GM19395 (cell line): ENCODE results near the gene KRTAP5-7.
"Not testable (repeated sequence)": the region's sequence is repeated elsewhere in the genome, so short reads cannot be mapped to it uniquely, and the experiment has no call there.

Experiments used
- ATAC-seq: cut with Tn5 transposase; IDR thresholded peaks from one replicate; pipeline ENCODE4 v1.9.1; 2021; ENCODE audit warnings: mild to moderate bottlenecking, moderate library complexity; ENCODE audit not compliant: unreplicated experiment

The KRTAP5-7 gene

DNA sequence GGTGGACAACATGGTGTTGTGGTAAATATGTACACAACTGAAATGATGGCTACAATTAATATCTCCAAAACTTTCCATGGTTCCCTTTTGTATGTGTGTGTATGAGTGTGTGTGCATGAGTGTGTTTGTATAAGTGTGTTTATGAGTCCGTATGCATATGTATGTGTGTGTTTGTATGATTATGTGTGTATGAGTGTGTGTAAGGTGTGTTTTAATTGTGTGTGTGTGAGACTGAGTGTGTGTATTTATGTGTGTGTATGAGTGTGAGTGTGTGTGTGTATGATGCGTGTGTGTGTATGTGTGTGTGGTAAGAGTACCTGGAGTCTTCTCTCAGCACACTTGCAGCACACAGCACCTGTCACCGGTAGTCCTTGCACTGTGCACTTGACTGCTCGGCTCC is 29.0 kb downstream of the KRTAP5-7 start:
- no peak for ATAC-seq

DNA sequence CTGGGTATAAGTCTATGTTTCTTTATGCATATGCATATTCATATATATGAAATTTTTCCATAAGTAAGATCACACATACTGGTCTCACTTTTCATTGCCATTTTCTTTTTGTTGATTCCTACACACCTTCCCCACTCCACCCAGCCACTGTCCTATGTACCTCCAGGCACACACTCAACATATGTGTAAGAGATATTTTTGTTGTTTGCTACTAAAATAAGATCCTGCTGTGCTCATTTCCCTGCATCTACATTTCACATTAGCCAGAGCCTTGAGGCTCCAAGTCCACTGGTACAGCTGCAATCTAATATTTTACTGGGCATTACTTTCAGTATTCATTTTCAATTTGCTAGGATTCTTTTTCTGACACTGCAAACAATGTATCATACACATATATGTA is 30.2 kb downstream of the KRTAP5-7 start:
- no peak for ATAC-seq

DNA sequence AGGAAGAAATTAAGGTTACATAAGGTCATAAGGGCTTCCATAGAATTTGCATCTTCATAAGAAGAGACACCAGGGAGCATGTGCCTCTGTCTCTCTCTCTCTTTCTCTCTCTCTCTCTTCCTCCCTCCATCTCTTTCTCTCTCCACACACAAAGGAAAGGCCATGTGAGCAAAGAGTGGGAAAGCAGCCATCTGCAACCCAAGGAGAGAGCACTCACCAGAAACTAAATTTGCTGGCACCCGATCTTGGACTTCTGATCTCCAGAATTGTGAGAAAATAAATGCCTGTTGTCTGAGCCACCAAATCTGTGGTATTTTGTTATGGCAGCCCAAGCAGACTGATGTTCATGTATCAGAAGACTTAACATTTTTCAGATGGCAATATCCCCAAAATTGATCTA is 31.9 kb downstream of the KRTAP5-7 start:
- ATAC-seq: no peak

DNA sequence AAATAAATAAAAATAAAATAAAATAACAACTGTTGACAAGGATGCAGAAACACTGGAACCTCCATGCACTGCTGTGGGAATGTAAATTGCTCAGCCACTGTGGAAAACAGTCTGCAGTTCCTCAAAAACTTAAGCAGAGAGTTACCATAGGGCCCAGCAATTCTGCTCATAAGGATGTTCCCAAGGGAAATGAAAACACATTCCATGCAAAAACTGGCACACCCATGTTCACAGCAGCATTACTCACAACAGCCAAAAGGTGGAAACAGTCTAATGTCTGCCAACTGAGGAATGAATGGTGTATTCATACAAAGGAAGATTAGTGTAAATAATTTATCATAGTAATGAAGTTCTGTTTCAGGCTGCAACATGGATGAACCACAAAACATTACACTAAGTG is 35.1 kb downstream of the KRTAP5-7 start:
- ATAC-seq: no peak

DNA sequence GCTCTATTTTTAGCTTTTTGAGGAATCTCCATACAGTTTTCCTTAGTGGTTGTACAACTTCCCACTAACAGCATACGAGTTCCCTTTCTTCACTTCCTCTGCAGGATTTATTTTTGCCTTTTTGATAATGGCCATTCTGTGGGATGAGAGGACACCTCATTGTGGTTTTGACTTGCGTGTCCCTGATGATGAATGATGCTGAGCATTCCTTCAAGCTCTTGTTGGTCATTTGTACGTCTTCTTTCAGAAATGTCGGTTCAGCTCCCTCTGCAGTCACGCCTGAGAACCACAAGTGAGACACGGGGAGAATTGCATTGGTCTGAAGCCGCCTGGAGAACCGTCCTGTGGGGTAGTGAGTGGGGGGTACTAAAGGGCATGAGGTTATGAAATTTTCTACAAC is 36.3 kb downstream of the KRTAP5-7 start:
- ATAC-seq: no peak

DNA sequence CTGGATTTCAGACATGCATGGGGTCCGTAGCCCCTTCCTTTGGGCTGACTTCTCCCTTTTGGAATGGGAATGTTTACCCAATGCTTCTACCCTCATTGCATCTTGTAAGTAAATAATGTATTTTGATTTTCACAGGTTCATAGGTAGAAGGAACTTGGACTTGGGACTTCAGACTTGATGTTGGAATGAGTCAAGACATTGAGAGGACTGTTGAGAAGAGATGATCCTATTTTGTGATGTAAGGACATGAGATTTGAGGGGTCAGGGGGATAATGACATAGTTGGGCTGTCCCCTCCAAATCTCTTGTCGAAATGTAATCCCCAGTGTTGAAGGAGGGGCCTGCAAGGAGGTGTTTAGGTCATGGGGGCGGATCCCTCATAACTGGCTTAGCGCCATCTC is 37.4 kb downstream of the KRTAP5-7 start:
- ATAC-seq: no peak

DNA sequence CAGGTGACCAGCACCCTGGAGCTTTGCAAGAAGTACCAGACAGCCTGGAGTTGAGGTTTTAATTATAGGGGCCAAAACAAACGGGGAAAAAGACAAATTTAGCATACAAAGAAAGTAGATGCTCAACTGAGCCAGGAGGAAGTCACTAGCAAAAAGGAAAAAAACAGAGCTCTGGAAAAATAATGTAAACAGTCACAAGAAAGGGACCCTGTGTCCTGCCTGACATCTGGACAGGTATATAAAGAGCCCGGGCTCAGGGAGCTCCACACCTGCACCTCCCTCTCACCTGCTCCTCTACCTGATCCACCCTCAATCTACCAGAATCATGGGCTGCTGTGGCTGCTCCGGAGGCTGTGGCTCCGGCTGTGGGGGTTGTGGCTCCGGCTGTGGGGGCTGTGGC is 38.2 kb downstream of the KRTAP5-7 start, which contains the start of gene KRTAP5-10:
Gene KRTAP5-10 (plus strand): TSS at position 301 of the 400 bp plus-strand sequence. CDS start 25 bp downstream, at position 326.
- no peak for ATAC-seq

DNA sequence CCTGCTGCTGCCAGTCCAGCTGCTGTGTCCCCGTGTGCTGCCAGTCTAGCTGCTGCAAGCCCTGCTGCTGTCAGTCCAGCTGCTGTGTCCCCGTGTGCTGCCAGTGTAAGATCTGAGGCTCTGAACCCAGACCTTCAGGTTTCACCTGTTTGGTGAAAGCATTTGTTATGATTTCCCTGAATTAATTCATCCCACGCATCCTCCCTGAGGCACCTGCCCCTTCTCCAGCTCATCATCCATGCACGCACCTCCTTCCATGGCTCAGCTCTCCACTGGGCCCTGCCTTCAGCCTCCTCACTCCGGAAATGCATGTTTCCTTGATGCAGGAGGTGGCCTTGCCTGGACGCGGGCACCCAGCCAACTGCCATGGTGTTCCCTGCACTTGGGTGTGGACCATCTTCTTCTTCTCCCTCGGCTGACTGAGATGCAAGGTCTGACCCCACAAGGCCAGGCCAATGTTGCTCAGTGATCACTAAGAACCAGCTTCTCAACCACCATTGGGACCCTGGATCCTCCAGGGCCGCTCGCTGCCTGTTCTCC is 39.1 kb downstream of the KRTAP5-7 start:
- no peak for ATAC-seq

DNA sequence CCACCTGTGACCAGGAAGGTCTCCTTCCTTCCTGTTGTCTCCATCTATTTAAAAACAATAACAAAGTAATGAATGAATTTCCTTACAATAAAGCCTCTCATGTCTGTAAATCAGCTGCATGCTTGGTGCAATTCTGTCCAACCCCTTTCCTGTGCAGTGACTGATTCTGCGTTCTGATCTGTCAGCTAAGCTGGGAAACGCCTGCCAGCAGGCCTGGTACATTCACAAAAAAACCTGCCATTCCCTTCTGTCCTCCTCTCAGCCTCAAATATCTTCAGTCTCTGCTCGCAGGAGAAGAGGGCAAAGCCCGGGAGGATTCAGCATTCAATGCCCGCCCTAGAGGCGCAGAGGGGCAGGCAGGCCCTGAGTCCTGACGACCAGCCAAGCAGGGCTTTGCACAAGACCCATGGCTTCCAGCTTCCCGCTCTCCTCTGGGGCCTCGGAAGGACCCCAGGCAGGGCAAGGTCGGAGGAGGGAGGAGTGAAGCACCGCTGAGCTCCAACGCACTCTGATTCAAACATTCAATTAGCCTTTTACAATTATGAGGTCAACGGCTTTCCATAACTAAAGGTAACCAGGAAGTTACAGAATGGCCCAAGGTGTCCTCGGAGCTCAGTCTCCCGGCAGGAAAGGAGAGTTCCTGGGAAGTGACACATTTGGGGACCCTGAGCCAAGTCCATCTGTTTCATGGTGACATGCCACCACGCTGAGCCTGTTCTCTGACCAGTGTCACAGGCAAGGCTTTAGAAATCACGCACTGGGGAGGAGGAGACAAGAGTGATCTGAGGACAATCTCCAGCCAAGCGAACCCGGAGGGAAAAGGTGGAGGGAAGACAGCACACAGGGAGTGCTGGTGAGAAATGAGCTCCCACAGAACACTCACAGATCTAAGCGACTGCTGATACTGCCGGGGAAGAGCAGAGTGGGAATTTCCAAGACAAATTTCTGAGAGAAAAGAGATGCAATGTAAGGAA is 39.8 kb downstream of the KRTAP5-7 start:
- not testable (repeated sequence) for ATAC-seq

DNA sequence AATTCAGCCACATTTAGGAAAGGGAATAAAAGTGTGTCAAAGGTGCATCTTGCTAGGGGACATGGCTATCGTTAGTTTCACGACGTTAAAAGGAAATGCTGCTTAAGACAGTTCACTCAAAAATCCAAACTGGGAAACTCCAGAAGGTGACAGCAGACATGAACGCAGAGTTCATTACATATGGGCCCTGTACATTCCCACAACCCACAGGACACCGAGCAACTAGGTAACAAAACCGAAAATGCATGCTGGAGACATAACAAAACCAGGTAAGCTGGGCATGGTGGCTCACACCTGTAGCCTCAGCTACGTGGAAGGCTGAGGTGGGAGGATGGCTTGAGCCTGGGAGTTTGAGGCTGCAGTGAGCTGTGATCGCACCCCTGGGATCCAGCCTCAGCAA is 40.6 kb downstream of the KRTAP5-7 start:
- not testable (repeated sequence) for ATAC-seq

DNA sequence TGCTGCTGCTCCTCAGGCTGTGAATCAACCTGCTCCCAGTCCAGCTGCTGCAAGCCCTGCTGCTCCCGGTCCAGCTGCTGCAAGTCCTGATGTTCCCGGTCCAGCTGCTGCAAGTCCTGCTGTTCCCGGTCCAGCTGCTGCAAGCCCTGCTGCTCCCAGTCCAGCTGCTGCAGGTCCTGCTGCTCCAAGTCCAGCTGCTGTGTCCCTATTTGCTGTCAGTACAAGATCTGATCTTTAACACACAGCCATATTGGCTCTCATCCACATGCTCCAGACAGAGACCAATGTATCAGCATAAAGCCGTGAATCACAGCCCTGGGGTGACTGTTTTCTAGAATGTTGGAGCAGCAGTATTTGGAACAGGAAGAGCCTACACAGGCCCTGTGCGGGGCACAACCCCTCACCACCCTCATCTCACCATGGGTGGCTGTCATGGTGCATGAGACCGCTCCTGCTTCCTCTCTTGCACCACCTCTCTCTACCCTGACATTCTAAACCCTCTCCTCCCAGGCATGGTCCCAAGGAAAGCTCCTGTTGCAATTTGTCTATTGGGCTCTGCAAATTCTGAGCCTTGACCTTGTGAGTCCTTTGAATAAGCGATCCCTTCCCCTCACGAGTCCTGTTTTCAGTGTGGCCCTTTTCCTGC is 41.8 kb downstream of the KRTAP5-7 start:
- ATAC-seq: no peak

DNA sequence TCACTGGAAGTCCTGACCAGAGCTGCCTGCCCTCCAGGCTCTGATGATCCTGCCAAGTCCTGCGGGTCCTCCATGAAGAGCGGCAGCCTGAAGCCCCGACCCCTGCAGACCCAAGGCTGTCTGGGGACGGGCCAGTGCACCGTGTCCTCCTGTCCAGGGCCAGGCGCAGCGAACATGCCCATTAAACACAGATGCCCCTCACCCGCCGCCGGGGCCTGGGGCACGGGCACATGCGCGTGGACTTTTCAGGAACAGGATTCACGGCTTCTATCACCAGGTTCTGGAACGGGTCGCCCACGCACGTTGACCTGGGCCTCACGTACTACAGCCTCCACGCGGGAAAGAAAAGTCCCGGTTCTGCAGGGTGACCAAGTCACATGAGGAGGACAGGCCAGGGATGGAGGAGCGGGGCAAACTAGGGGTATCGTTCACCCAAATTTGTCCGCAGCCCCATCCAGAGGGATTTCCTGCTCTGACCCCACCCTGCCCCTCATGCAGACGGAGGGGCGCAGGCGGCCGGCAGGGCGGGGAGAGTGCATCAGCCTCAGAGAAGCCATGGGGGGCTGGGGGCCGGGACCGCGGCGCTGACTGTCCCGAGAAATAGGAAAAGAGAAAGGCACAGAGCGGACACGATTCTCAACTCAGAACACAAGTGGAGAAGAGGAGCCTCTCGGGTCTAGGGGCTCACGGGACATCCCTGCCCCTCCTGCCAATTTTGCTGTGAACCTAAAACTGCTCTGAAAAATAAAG is 44.2 kb downstream of the KRTAP5-7 start:
- ATAC-seq: not testable (repeated sequence)

DNA sequence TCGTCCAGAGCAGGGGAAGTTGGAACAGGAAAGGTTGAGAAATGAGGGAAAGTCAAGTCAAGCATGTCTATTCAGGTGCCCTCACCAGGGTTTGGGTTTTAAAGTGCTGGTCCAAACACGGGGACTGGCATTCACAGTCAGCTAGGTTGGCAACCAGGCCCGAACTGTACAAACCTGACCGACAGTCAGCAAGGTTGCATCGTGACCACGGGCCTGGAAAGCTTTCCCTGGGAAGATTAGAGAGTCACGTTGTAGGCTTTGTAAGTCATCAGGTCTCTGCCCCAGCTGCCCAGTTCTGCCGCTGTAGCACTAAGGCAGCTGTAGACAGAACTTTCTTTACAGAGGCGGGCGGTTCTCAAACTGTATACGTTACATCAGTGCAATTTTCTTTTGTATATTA is 45.7 kb downstream of the KRTAP5-7 start:
- ATAC-seq: no peak

DNA sequence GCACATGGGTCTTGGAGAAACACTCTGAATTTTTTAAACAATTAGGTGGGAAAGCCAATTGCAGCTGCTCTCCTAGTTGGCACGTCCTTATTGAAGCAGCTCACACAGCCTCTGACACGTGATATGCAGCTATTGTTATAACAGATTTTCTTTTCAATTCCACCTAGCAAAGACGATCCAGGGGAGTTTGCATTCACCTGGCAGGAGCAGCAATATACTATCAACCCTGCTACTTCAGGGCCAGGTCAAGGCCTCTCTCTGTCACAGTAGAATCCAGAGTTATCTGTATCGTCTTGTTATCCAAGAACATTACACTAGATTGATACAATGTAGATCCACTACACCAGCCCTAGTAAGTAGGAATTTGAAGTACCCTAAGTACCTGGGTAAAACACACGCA is 47.4 kb downstream of the KRTAP5-7 start:
- ATAC-seq: no peak

DNA sequence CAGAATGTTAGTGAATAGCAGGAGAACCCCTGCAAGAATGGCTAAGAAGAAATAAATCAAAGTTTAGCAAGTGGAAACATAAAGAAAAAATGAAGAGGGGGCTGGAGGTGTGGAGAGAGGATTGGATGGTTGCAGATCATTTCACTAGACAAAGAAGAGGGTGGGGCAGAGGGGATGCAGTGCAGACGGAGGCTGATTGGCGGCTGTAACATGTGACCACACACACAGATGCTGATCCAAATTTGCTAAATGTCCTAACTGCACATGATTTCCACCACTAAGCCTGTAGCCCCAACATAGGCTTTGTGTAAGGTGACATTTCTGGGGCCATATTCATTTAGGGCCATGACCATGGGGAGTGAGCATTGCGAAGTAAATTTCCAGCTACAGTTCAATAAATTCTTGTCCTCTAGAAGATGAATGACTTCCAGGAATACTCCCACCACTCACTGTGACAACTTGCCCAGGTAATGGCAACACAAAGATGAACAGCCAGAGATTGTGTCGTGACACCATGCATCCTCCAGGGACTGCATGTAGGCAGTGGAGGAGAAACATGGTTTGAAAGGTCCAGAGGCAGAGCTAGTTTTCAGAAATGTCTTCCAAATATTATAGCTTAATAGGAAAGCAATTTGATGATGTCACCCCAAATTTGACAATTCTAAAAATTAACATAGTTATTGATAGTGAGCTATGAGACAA is 48.8 kb downstream of the KRTAP5-7 start:
- ATAC-seq: no peak

DNA sequence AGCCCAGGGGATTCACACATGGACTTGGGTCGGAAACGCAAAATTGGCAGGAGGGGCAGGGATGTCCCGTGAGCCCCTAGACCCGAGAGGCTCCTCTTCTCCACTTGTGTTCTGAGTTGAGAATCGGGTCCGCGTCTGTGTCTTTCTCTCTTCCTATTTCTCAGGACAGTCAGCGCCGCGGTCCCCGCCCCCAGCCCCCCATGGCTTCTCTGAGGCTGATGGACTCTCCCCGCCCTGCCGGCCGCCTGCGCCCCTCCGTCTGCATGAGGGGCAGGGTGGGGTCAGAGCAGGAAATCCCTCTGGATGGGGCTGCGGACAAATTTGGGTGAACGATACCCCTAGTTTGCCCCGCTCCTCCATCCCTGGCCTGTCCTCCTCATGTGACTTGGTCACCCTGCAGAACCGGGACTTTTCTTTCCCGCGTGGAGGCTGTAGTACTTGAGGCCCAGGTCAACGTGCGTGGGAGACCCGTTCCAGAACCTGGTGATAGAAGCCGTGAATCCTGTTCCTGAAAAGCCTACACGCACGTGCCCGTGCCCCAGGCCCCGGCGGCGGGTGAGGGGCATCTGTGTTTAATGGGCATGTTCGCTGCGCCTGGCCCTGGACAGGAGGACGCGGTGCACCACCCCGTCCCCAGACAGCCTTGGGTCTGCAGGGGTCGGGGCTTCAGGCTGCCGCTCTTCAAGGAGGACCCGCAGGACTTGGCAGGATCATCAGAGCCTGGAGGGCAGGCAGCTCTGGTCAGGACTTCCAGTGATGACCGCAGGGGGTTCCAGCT is 49.8 kb downstream of the KRTAP5-7 start:
- not testable (repeated sequence) for ATAC-seq

DNA sequence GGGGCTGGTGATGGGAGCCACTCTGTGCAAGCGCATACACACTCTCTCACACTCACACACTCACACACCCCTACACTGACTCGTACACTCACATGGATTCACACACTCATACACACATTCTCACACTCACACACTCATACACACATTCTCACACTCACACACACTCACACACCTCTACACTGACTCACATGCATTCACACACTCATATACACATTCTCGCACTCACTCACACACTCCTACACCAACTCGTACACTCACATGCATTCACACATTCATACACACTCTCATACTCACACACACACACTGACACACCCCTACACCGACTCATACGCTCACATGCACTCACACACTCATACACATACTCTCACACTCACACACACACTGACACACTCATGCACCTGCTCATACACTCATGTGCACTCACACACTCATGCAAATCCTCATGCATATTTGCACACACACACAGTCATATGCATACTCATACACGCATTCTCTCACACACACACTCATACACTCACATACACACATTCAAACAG is 50.5 kb downstream of the KRTAP5-7 start:
- ATAC-seq: no peak
